Gastroesophageal sphincter (tissue), 4 donors: Measurements from ENCODE around the gene SLAIN1. TPM values are rescaled to one million over a fixed set of nuclear protein-coding genes. Genes with fewer than 3 reads are reported as not detected.

Source experiments
- ATAC-seq: fragments of 150-250 bp; one replicate; pipeline ENCODE4 v1.9.1; 2016; ENCODE audit warnings: mild to moderate bottlenecking, moderate library complexity
- H3K27ac ChIP-seq, 4 donors: fragments of 200-600 bp; sonication (generic) in 3 of 4; 1 replicate in 3 of 4; 2 replicates in 1 of 4; pipeline ENCODE4 v1.5.1; 2016 to 2019
- H3K27me3 ChIP-seq: fragments of 200-600 bp; sonication (generic); one replicate; pipeline ENCODE4 v1.5.1; 2019
- H3K36me3 ChIP-seq, 2 donors: fragments of 200-600 bp; sonication (generic); one replicate each; pipeline ENCODE4 v1.5.1; 2019; ENCODE audit warnings: control low read depth in 1 of 2
- H3K4me1 ChIP-seq, 3 donors: fragments of 200-600 bp; sonication (generic); 1 replicate in 2 of 3; 2 replicates in 1 of 3; pipeline ENCODE4 v1.5.1; 2016 to 2019; ENCODE audit warnings: control low read depth in 2 of 3
- H3K4me3 ChIP-seq, 2 donors: fragments of 200-600 bp; sonication (generic); one replicate each; pipeline ENCODE4 v1.5.1; 2019; ENCODE audit warnings: mild to moderate bottlenecking in 1 of 2, moderate library complexity in 1 of 2
- H3K9me3 ChIP-seq, 3 donors: fragments of 200-600 bp; sonication (generic); one replicate each; pipeline ENCODE4 v1.5.1; 2017 to 2019; ENCODE audit warnings: control low read depth in 2 of 3
- EP300 ChIP-seq: sonication (generic); formaldehyde crosslinking; IDR thresholded peaks from one replicate; pipeline ENCODE4 v1.6.1; 2017; ENCODE audit warnings: antibody characterized with exemption, mild to moderate bottlenecking
- POLR2A ChIP-seq, 2 donors: fragments of 450-650 bp; IDR thresholded peaks; one replicate each; pipeline ENCODE4 v1.6.1; 2017; ENCODE audit warnings: antibody characterized with exemption in 2 of 2, mild to moderate bottlenecking in 2 of 2, moderate library complexity in 1 of 2
- POLR2AphosphoS5 ChIP-seq: sonication (generic); formaldehyde crosslinking; IDR thresholded peaks from one replicate; pipeline ENCODE4 v1.6.1; 2017; ENCODE audit warnings: antibody characterized with exemption
- WGBS, 2 donors: methylation state at CpG; one replicate each; pipeline ENCODE4 v1.1.5; 2018; ENCODE audit warnings: low coverage in 1 of 2; 5-methylcytosine and 5-hydroxymethylcytosine counted together
- total RNA-seq, 4 donors: library from RNA; depleted of rRNA; stranded (reverse); fragments of >200 nt; gene quantifications; one replicate each; pipeline ENCODE4 v1.1.0, GENCODE V29; 2016
- TF ChIP-seq, protein P1 (sequence below), 4 experiments: fragments of 200-600 bp in 2 of 4; fragments of 450-650 bp in 2 of 4; sonication (generic) in 1 of 4; IDR thresholded peaks; one replicate each; pipeline ENCODE4 v1.5.1; 2017 to 2019; ENCODE audit warnings: antibody characterized with exemption in 4 of 4, mild to moderate bottlenecking in 2 of 4, moderate library complexity in 2 of 4

SLAIN1 gene
- total RNA-seq, 4 donors from 2014 or later, result 8.9 to 17.3 (median 15.5) TPM

DNA sequence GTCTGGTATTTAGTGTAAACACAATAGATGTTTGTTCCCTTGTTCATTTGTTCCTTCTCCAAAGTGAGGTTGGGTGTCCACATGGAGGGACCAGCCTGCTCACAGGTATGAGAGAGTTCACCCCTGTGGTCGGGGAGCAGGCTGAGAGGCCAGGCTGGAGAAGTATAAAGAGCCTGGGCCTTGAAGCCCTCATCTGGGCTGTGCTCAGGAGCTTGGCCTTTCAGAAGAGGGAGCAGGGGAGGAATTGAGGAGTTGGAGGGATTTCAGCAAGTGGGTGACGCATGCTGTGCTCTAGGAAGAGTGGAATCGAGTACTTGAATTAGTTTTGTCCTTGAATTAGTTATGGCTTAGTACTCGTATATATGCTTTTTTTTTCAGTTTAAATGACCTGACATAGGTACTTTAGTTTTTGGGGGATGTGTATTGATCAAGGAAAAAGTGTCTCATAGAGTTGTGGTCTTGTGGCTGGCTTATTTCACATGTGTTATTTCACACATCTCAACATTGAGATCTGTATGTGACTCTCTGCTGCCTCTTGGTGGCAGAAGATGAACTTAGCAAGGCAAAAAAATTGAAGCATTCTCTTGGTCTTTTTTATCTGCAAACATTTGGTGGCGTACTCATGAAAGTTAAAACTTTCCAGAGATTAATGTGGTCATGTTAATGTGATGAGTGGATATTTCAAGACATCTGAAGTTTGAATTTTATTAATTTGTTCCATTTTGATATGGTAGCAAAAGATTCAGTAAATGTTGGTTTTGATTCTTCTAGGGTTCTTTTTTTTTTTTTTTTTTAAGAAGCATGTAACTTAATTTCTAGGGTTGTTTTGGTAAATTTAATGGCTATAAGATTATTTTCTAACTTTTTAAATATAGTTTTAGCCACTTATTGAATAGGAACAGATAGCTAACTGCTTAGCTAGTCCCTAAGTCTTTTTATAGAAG, 54.3 kb downstream of the SLAIN1 start:
- WGBS, 2 donors, result 38 to 50% methylated on average over 1 to 5 of the region's 5 CpGs
- peak; percentile 62 for ATAC-seq
- no peak for TF ChIP-seq EP300
- TF ChIP-seq, protein P1, sequence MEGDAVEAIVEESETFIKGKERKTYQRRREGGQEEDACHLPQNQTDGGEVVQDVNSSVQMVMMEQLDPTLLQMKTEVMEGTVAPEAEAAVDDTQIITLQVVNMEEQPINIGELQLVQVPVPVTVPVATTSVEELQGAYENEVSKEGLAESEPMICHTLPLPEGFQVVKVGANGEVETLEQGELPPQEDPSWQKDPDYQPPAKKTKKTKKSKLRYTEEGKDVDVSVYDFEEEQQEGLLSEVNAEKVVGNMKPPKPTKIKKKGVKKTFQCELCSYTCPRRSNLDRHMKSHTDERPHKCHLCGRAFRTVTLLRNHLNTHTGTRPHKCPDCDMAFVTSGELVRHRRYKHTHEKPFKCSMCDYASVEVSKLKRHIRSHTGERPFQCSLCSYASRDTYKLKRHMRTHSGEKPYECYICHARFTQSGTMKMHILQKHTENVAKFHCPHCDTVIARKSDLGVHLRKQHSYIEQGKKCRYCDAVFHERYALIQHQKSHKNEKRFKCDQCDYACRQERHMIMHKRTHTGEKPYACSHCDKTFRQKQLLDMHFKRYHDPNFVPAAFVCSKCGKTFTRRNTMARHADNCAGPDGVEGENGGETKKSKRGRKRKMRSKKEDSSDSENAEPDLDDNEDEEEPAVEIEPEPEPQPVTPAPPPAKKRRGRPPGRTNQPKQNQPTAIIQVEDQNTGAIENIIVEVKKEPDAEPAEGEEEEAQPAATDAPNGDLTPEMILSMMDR (IDR thresholded peaks at IDR 0.05), result peak; percentile 48 to 75 (median 58)

GRCh38 chr13:77752512-77753069, 55.1 kb downstream of the SLAIN1 start:
- Histone ChIP-seq H3K27me3 (no peaks in the 10 kb centered on the region), H3K4me3 (no peak overlapping the region), H3K36me3 (peaks cover 0 to 2% of the 10 kb centered on the region in 2 donors), H3K27ac (no peak overlapping the region), H3K9me3 (no peaks in the 10 kb centered on the region), H3K4me1 (no peaks in the 10 kb centered on the region)
- 64 to 66% methylated on average over 3 to 4 of the region's 5 CpGs for WGBS, 2 donors
- TF ChIP-seq, protein P1 (IDR thresholded peaks at IDR 0.05), result no peak
- TF ChIP-seq POLR2A (IDR thresholded peaks at IDR 0.05), result no peak
- TF ChIP-seq EP300, result no peak
- no peak for TF ChIP-seq POLR2AphosphoS5
- ATAC-seq, result no peak

More for the DNA sequence above, 54.3 kb downstream of the SLAIN1 start:
- Histone ChIP-seq H3K9me3 (no peaks in the 10 kb centered on the region), H3K27me3 (no peaks in the 10 kb centered on the region), H3K4me1 (no peaks in the 10 kb centered on the region), H3K4me3 (no peak overlapping the region), H3K36me3 (peaks cover 0 to 10% of the 10 kb centered on the region in 2 donors), H3K27ac (no peak overlapping the region)

DNA sequence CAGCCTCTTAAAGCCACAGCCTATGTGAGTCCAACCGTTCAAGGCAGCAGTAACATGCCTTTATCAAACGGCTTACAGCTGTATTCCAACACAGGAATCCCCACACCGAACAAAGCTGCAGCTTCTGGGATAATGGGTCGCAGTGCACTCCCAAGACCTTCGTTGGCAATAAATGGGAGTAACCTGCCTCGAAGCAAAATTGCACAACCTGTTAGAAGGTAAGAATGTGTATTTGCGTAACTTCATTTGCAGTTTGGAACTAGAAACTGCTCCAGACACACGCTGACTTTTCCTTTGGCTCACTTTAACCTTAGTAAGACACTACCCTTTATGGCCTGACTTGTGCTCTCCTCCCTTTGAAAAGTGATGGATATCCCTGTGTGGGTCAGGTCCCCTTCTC, 63.4 kb downstream of the SLAIN1 start:
- 73 to 84% methylated on average over 7 of the region's 8 CpGs for WGBS, 2 donors
- peaks cover 0 to 4% (median 0%) of the 10 kb centered on the region in 3 donors for H3K9me3 ChIP-seq

GRCh38 chr13:77767413-77767812, 69.9 kb downstream of the SLAIN1 start:
- ATAC-seq, result no peak
- TF ChIP-seq, protein P1 (IDR thresholded peaks at IDR 0.05), result no peak
- no peak for TF ChIP-seq POLR2A (IDR thresholded peaks at IDR 0.05)
- no peak for TF ChIP-seq EP300
- no peak for TF ChIP-seq POLR2AphosphoS5
- Histone ChIP-seq H3K27me3 (no peaks in the 10 kb centered on the region), H3K27ac (no peak overlapping the region), H3K9me3 (no peaks in the 10 kb centered on the region), H3K4me1 (no peaks in the 10 kb centered on the region), H3K36me3 (peaks cover 0 to 27% of the 10 kb centered on the region in 2 donors), H3K4me3 (no peak overlapping the region)
- WGBS, 2 donors, result 44 to 52% methylated on average over 3 to 5 of the region's 5 CpGs

More for the DNA sequence above, 63.4 kb downstream of the SLAIN1 start:
- peaks cover 0 to 46% of the 10 kb centered on the region in 2 donors for H3K36me3 ChIP-seq
- no peak overlapping the region for H3K4me3 ChIP-seq
- no peaks in the 10 kb centered on the region for H3K4me1 ChIP-seq
- no peak for TF ChIP-seq EP300
- TF ChIP-seq, protein P1 (IDR thresholded peaks at IDR 0.05), result no peak
- TF ChIP-seq POLR2AphosphoS5, result no peak
- TF ChIP-seq POLR2A (IDR thresholded peaks at IDR 0.05), result no peak
- H3K27ac ChIP-seq, result no peak overlapping the region
- ATAC-seq, result no peak
- no peaks in the 10 kb centered on the region for H3K27me3 ChIP-seq
